ENCODE data around the gene RRP15.

Gene RRP15

GRCh38 chr1:218284917-218285635 lies at the start of gene RRP15:
Gene RRP15, plus strand, starts transcription at chr1:218285293. Its CDS starts 24 bp downstream, at chr1:218285317.
- DNase-seq (ENCODE audit: low read depth): peak; percentile 78

- DNase-seq (ENCODE audit: low read depth): no peak
Measured at GRCh38 chr1:218242171-218242570, 42.9 kb upstream of the RRP15 start.

GRCh38 chr1:218247339-218247738 lies 37.8 kb upstream of the RRP15 start:
- DNase-seq (ENCODE audit: low read depth): no peak

- no peak for DNase-seq (ENCODE audit: low read depth)
Measured at GRCh38 chr1:218249338-218250140, 35.6 kb upstream of the RRP15 start.

GRCh38 chr1:218250492-218250891 lies 34.6 kb upstream of the RRP15 start:
- no peak for DNase-seq (ENCODE audit: low read depth)

- DNase-seq (ENCODE audit: low read depth): no peak
Measured at GRCh38 chr1:218254296-218254946, 30.7 kb upstream of the RRP15 start.

GRCh38 chr1:218255090-218255489 lies 30.0 kb upstream of the RRP15 start:
- no peak for DNase-seq (ENCODE audit: low read depth)

GRCh38 chr1:218257371-218257770 lies 27.7 kb upstream of the RRP15 start:
- no peak for DNase-seq (ENCODE audit: low read depth)

GRCh38 chr1:218257971-218258370 lies 27.1 kb upstream of the RRP15 start:
- no peak for DNase-seq (ENCODE audit: low read depth)

- DNase-seq (ENCODE audit: low read depth): no peak
Measured at GRCh38 chr1:218259339-218259738, 25.8 kb upstream of the RRP15 start.

GRCh38 chr1:218259800-218260199 lies 25.3 kb upstream of the RRP15 start:
- DNase-seq (ENCODE audit: low read depth): no peak

- no peak for DNase-seq (ENCODE audit: low read depth)
Measured at GRCh38 chr1:218262259-218262658, 22.8 kb upstream of the RRP15 start.

GRCh38 chr1:218266356-218266755 lies 18.7 kb upstream of the RRP15 start:
- no peak for DNase-seq (ENCODE audit: low read depth)

- no peak for DNase-seq (ENCODE audit: low read depth)
Measured at GRCh38 chr1:218272366-218272765, 12.7 kb upstream of the RRP15 start.

GRCh38 chr1:218273762-218274479 lies 11.2 kb upstream of the RRP15 start:
- no peak for DNase-seq (ENCODE audit: low read depth)

GRCh38 chr1:218274511-218274910 lies 10.6 kb upstream of the RRP15 start:
- DNase-seq (ENCODE audit: low read depth): no peak

GRCh38 chr1:218275823-218276222 lies 9.3 kb upstream of the RRP15 start:
- no peak for DNase-seq (ENCODE audit: low read depth)

- DNase-seq (ENCODE audit: low read depth): no peak
Measured at GRCh38 chr1:218281285-218281684, 3.8 kb upstream of the RRP15 start.

GRCh38 chr1:218284377-218284916 lies 646 bp upstream of the RRP15 start:
- DNase-seq (ENCODE audit: low read depth): no peak

GRCh38 chr1:218292515-218292914 lies 7.4 kb downstream of the RRP15 start:
- no peak for DNase-seq (ENCODE audit: low read depth)

- no peak for DNase-seq (ENCODE audit: low read depth)
Measured at GRCh38 chr1:218294546-218294945, 9.5 kb downstream of the RRP15 start.

GRCh38 chr1:218296162-218296561 lies 11.1 kb downstream of the RRP15 start:
- DNase-seq (ENCODE audit: low read depth): no peak

All from activated gamma-delta T cell treated with anti-CD3 and anti-CD28 coated beads, Interleukin-2, amount 50 U/mL, for 16 hours (primary cell).